PFSK-1 (cell line): ENCODE measurements around the gene HACD3.

Source experiments
- POLR2AphosphoS5 ChIP-seq: IDR thresholded peaks from 2 replicates; pipeline ENCODE4 v1.6.1; 2012; ENCODE audit warnings: low read depth, mild to moderate bottlenecking, control low read depth, low read length, moderate library complexity
- TF ChIP-seq, protein P1 (sequence below), 2 experiments: IDR thresholded peaks; 2 replicates each; pipeline versions ENCODE4 v1.6.1 to v1.8.0; 2011 to 2012; ENCODE audit warnings: low read depth in 2 of 2, low read length in 2 of 2, control low read depth in 1 of 2, inconsistent platforms in 1 of 2, mild to moderate bottlenecking in 1 of 2, moderate library complexity in 1 of 2; ENCODE audit not compliant: insufficient read depth in 1 of 2

DNA sequence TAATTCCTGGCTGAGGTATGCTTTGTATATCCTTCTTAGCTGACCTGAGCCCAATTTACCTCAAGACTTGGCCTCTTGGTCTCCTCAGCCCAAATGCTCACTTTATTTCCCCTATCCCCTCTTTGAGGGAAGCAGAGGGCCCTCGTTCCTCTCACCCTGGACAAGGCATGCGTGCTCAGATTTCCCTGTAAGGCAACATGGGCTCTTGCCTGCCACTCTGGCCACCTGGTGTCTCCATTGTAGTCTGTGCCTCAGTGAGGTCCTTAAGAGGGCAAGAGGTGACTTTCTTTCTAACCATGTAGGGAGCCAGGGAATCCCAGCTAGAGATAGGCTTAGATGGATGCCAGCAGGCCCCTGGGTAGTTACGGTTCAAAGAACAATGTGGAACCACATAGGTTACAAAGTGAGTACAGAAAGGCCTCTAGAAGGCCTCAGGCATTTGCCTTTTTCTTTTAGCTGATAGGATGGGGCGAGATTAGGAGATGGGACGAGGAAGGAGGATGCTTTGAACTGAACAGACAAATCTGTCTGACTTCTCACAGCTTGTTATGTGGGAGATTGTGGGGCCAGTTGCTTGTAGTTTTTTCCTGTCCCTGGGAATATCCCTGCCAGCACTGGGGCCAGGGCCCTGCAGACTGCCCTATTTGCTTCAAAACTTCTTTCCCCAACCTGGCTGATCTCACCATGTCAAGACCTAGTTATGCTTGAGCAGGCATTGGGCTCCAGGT lies 81.8 kb downstream of the HACD3 start:
- TF ChIP-seq POLR2AphosphoS5: no peak
- TF ChIP-seq, protein P1, sequence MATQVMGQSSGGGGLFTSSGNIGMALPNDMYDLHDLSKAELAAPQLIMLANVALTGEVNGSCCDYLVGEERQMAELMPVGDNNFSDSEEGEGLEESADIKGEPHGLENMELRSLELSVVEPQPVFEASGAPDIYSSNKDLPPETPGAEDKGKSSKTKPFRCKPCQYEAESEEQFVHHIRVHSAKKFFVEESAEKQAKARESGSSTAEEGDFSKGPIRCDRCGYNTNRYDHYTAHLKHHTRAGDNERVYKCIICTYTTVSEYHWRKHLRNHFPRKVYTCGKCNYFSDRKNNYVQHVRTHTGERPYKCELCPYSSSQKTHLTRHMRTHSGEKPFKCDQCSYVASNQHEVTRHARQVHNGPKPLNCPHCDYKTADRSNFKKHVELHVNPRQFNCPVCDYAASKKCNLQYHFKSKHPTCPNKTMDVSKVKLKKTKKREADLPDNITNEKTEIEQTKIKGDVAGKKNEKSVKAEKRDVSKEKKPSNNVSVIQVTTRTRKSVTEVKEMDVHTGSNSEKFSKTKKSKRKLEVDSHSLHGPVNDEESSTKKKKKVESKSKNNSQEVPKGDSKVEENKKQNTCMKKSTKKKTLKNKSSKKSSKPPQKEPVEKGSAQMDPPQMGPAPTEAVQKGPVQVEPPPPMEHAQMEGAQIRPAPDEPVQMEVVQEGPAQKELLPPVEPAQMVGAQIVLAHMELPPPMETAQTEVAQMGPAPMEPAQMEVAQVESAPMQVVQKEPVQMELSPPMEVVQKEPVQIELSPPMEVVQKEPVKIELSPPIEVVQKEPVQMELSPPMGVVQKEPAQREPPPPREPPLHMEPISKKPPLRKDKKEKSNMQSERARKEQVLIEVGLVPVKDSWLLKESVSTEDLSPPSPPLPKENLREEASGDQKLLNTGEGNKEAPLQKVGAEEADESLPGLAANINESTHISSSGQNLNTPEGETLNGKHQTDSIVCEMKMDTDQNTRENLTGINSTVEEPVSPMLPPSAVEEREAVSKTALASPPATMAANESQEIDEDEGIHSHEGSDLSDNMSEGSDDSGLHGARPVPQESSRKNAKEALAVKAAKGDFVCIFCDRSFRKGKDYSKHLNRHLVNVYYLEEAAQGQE (IDR thresholded peaks at IDR 0.05; ENCODE audit: insufficient read depth in 1 of 2, low read depth in 2 of 2, low read length in 2 of 2): no peak
